ENCODE data around the gene NCAPG2.

NCAPG2 gene

DNA sequence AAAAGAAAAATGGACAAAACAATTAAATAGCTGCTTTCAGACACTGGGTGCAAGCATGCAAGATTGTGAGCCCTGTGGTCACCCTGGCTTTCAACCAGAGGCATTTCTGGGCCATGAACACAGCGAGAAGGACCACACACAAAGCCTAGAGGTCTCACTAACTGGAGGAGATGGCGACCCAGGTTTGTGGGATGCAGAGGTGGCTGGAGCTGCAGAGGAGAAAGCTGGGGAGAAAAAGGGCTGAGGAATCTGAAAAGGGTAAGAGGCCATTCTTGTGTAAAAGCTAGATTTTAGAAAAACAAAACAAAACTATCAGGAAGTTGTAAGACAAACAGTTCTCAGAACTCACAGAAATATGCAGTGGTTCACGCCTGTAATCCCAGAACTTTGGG, 86.9 kb downstream of the NCAPG2 start:
- TF ChIP-seq, protein P1, sequence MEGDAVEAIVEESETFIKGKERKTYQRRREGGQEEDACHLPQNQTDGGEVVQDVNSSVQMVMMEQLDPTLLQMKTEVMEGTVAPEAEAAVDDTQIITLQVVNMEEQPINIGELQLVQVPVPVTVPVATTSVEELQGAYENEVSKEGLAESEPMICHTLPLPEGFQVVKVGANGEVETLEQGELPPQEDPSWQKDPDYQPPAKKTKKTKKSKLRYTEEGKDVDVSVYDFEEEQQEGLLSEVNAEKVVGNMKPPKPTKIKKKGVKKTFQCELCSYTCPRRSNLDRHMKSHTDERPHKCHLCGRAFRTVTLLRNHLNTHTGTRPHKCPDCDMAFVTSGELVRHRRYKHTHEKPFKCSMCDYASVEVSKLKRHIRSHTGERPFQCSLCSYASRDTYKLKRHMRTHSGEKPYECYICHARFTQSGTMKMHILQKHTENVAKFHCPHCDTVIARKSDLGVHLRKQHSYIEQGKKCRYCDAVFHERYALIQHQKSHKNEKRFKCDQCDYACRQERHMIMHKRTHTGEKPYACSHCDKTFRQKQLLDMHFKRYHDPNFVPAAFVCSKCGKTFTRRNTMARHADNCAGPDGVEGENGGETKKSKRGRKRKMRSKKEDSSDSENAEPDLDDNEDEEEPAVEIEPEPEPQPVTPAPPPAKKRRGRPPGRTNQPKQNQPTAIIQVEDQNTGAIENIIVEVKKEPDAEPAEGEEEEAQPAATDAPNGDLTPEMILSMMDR (IDR thresholded peaks at IDR 0.05; ENCODE audit: borderline replicate concordance, insufficient read depth, low read depth, low read length): no peak
- no peak overlapping the region for H3K4me3 ChIP-seq (ENCODE audit: low read depth, low read length)

DNA sequence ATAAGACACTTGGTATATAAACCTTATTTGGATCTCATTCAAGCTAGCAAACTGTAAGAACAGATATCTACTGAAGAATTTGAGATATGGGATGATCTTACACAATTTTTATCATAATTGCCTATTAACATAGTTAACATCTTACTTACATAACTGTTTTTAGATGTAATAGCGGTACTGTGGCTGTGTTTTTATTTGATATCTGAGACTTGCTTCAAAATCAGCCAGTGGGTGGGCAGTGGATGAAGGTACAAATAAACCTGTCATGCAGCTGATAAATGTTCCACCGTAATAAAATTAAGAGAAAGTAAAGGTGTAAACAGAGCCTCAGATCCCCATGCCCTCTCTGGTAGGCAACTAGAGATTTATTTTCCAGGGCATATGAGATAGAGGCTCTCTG, 88.6 kb downstream of the NCAPG2 start:
- TF ChIP-seq, protein P1 (IDR thresholded peaks at IDR 0.05; ENCODE audit: borderline replicate concordance, insufficient read depth, low read depth, low read length): no peak

DNA sequence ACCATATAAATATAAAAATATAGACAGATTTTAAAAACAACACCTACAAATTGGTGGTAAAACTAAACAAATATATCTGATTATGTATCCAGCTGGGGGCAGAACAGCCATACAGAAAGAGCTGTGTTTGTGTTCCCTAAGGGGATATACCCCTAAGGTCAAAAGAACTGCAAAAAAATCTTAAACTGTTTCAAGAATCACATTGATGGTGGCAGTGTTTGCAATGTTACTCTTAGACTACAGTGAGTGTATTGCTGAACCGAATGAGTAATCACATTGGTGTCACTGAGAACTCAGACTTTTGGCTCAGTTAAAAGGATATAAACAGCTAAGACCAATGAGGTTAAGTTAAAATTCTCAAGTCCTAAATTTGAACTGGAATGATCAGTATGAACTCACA, 89.9 kb downstream of the NCAPG2 start:
- TF ChIP-seq, protein P1 (IDR thresholded peaks at IDR 0.05; ENCODE audit: borderline replicate concordance, insufficient read depth, low read depth, low read length): no peak
- H3K4me3 ChIP-seq (ENCODE audit: low read depth, low read length): no peak overlapping the region

More for the DNA sequence above, 88.6 kb downstream of the NCAPG2 start:
- no peak overlapping the region for H3K4me3 ChIP-seq (ENCODE audit: low read depth, low read length)

DNA sequence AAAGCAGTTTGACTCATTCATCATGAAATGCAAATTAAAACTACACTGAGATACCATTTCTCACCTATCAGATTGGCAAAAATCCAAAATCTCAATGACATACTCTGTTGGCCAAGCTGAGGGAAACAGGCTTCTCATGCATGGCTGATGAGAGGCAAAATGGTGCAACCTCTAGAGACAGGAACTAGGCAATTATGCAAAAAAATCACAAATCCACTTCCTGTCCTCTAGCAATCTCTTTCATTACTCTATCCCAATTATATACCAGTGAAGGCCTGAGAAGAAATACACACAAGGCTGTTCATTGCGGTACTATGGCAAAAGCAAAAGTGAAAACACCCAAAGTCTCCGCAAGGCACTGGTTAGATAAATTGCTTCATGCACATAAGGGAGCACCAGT, 91.1 kb downstream of the NCAPG2 start:
- no peak overlapping the region for H3K4me3 ChIP-seq (ENCODE audit: low read depth, low read length)
- TF ChIP-seq, protein P1 (IDR thresholded peaks at IDR 0.05; ENCODE audit: borderline replicate concordance, insufficient read depth, low read depth, low read length): no peak

DNA sequence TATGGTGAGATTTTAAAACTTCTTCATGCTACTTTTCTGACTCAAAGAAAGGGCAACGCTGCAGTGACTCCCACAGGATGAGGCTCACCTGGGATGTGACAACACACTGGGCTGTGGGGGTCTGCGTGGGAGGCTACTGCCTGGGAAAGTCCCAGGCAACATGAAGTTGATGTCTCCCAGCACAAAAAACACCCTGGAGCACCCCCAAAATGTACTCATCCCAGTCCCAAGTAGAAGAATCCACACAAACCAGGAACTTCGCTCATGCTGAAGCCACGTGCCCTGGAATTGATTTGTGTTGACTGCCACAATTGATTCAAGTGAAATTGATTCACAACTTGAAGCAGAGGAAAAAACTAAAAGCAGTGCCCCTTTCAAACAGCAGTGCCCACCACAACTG, 92.1 kb downstream of the NCAPG2 start:
- TF ChIP-seq, protein P1 (IDR thresholded peaks at IDR 0.05; ENCODE audit: borderline replicate concordance, insufficient read depth, low read depth, low read length): no peak
- H3K4me3 ChIP-seq (ENCODE audit: low read depth, low read length): no peak overlapping the region

DNA sequence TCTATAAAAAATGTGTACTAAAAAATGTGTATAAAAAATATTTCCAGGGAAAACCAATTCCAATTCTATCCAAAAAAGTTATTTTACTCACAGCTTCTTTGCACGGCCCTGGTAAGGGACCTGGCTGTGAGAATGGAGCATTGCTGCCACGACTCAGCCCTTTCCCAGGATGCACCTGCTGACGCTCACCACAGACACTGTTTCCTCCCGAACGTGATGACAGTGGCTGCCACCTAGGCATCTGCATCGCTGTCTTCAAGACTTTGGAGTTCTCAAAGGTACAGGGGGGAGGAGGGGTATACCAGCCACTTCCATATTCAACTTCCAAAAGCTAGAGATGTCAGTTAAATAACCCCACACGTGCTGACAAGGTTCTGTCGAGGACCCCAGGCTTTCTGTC, 93.1 kb downstream of the NCAPG2 start:
- TF ChIP-seq, protein P1 (IDR thresholded peaks at IDR 0.05; ENCODE audit: borderline replicate concordance, insufficient read depth, low read depth, low read length): no peak
- no peak overlapping the region for H3K4me3 ChIP-seq (ENCODE audit: low read depth, low read length)

DNA sequence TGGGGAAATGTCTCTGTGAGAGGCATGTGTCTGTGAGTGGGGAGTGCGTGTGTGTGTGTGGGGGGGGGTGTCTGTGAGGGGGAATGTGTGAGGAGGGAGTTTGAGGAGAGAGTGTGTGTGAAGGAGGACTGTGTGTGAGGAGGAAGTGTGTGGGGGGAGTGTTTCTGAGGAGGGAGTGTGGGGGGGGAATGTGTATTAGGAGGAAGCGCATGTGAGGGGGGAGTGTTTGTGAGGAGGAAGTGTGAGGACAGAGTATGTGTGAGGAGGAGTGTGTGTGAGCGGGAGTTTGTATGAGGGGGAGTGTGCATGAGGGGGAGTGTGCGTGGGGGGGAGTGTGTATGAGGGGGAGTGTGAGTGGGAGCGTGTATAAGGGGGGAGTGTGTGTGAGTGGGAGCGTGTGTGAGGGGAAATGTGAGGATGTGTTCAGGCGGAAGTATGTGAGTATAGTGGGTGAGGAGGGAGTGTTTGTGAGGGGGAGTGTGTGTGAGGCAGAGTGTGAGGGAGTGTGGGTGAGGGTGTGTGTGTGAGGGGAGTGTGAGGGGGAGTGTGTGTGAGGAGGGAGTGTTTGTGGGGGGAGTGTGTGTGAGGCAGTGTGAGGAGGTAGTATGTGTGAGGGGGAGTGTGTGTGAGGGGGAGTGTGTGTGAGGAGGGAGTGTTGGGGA, 95.2 kb downstream of the NCAPG2 start:
- TF ChIP-seq, protein P1 (IDR thresholded peaks at IDR 0.05; ENCODE audit: borderline replicate concordance, insufficient read depth, low read depth, low read length): no peak
- no peak overlapping the region for H3K4me3 ChIP-seq (ENCODE audit: low read depth, low read length)

Measured in GM12875 (cell line).